NOMO-1 (cell line): Measurements from ENCODE around the gene EHBP1L1.

Experiments
- DNase-seq, 2 experiments: peaks; one replicate each; lab custom pipeline; 2025; ENCODE audit not compliant: unreplicated experiment in 2 of 2; lab: John Stamatoyannopoulos, UW

Gene EHBP1L1

GRCh38 chr11:65592858-65593517, 17.1 kb downstream of the EHBP1L1 start:
- no peak for DNase-seq

DNA sequence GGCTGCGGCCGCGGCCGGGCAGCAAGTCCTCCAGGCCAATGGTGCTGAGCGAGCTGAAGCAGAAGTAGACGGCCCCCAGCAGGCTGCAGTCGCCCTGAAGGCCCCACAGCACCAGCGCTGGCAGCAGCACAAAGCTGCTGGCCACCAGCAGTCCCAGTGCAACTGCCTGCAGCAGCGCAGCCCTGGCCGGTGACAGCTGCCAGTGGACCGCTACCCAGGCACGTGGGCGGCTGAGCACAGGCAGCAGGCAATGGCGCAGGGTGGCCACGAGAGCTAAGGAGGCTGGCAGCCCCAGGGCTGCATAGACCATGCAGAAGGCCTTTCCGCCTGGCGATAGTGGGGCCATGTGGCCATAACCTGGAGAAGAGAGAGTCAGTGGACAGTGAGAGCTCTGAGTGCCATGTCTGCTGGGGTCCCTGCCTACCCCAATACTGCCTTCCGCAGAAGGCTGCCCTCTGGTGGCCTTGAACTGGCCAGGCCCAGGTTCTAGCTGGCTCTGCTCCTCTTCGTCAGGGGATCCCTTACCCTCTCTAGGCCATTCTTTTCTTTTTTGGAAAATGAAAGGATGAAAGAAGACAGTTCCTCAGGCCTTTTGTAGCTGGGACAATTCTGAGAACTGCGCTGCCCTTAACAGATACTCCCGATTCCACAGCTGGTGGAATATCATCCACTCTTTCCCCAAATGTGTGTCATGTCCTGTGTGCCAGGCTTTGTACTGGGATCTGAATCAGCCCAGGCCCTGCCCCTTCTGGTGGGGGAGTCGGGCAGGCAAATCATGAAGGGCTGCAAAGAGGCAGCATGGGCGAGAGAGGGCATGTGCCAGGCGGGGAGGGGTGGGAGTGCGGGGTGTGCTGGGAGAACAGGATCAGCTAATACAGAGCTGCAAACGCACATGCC, 17.9 kb downstream of the EHBP1L1 start:
- DNase-seq: peak; percentile 19 to 20

GRCh38 chr11:65595131-65595530, 19.3 kb downstream of the EHBP1L1 start:
- DNase-seq: no peak

- no peak for DNase-seq
Measured at GRCh38 chr11:65595543-65596281, 19.9 kb downstream of the EHBP1L1 start, which contains the start of gene KCNK7. Gene KCNK7, minus strand, starts transcription at chr11:65595800. Its CDS starts 28 bp downstream, at chr11:65595772.

DNA sequence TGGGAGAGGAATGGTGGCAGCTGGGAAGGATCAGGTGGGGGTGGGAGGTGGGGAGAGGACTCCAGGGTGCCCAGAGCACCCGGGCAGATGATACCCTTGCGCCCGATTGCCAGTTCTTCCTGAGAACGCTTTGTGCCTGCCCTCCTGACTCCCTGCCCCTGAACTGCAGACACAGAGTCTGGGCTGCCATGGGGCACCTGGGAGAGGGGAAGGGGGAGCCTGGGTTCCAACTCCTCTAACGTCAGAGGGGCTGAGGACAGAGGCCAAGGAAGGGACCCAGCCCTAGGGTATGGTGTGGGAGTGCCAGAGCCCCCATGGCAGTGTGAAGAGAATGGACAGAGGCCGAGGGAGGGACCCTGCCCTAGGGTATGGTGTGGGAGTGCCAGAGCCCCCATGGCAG, 20.7 kb downstream of the EHBP1L1 start:
- DNase-seq: no peak

- DNase-seq: no peak
Measured at GRCh38 chr11:65598258-65598699, 22.4 kb downstream of the EHBP1L1 start.

- DNase-seq: no peak
Measured at GRCh38 chr11:65599216-65599954, 23.5 kb downstream of the EHBP1L1 start.

DNA sequence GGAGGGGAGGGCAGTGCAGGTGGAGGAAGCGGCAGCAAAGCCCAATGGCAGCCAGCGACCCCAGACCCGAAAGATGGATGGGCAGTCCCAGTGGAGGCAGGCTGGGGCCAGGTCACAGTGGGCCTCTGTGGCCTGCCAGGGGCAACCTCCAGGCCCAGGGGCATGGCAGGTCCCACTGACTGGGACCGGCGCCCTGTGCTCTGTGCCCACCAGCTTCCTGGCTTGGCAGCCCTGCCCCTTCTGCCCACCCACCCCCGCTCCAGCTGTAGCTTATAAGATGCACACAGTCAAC, 24.0 kb downstream of the EHBP1L1 start:
- no peak for DNase-seq

GRCh38 chr11:65604258-65604657, 28.4 kb downstream of the EHBP1L1 start:
- DNase-seq: no peak

DNA sequence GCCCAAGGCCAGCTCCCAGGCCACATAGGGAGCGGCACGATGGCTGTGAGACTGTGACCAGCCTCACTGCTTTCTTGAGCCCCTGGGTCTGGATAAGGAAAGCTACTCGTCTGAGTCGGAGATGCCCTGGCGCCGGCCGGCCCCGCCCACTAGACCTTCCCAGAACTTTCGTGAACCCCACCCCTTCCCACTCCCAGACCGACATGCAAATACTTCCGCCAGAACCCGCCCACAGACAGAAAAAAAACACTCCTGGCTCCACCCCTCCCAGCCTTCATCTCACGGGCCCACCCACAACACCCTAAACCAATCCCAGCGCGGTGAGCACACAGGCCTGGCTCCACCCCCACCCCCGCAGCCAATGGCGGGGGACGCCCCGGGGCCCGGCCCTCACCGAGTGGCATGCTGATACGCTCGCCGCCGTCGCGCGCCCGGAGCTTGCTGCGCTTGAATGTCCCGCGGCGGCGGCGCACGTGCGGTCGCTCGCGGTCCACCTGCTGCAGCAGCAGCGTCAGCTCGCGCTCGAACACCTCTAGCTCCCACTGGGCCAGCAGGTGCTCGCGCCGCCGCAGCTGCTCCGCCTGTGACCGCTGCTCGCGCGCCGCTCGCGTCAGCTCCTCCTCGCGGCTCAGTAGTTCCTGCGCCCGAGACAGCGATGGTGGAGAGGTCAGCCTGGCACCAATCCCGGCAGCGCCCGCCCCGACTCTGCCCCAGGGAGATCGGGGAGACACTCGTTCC, 31.2 kb downstream of the EHBP1L1 start:
- no peak for DNase-seq

GRCh38 chr11:65607614-65608426, 32.0 kb downstream of the EHBP1L1 start:
- no peak for DNase-seq

- DNase-seq: no peak
Measured at GRCh38 chr11:65609229-65609628, 33.4 kb downstream of the EHBP1L1 start.

GRCh38 chr11:65609665-65610064, 33.8 kb downstream of the EHBP1L1 start:
- no peak for DNase-seq

GRCh38 chr11:65610404-65610803, 34.6 kb downstream of the EHBP1L1 start:
- no peak for DNase-seq

GRCh38 chr11:65611028-65611757, 35.3 kb downstream of the EHBP1L1 start:
- peak; percentile 72 for DNase-seq

- no peak for DNase-seq
Measured at GRCh38 chr11:65611758-65612603, 36.1 kb downstream of the EHBP1L1 start.

GRCh38 chr11:65612691-65613090, 36.8 kb downstream of the EHBP1L1 start:
- no peak for DNase-seq
